ENCODE measurements around the gene ALDH1A3. TPM values are rescaled to one million over a fixed set of nuclear protein-coding genes. Genes with fewer than 3 reads are reported as not detected.

The ALDH1A3 gene
- total and polyA plus RNA-seq, 2 donors (not counting 1 experiment from before 2014, with no cell fraction given) = 4.2 to 32.5 TPM

DNA sequence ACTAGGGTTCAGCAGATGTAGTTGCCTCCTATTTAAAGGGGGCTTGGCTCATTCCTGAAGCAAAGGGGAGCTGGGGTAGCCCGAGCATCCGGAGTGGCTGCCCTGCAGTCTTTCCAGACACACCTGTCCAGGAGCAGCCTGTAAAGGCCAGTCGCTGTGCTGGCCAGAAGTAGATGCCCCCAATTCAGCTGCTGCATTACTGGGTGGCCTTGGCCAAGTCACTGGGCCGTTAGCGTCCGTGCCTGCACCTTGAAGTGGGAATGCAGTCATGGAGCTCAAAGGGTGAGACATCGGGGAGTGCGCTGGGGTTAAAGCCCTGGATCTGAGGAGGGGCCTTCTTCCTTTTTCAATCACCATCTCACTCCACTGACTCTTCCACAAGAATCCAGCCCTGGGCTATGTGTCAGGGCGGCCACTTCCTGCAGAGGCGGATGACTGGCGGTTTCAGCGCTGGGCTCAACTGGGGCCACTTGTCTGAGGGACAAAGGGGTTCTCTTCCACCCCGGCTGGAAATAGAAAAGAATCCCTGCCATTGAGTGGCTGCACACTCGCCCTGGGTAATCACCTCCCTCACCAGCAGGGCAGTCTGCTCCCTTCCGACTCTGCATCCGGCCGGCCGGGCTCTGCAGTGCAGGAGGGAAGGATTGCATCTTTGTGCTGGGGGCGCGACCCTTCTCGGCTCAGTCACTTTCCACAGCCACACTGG is 11.8 kb downstream of the ALDH1A3 start:
- Histone ChIP-seq H3K9ac (ENCODE audit: insufficient read depth, low read length) (no peak overlapping the region), H3K79me2 (ENCODE audit: control insufficient read depth, insufficient read depth, low read length) (no peaks in the 10 kb centered on the region), H3K36me3 (ENCODE audit: control insufficient read depth, insufficient read depth, low read length) (no peaks in the 10 kb centered on the region), H2AFZ (ENCODE audit: low read length) (no peak overlapping the region), H3K4me2 (ENCODE audit: extremely low read depth, insufficient read depth, low read length) (no peak overlapping the region), H3K27ac (ENCODE audit: insufficient read depth, low read length) (no peak overlapping the region), H3K4me1 (ENCODE audit: control insufficient read depth, extremely low read depth, insufficient read depth, low read length) (peaks cover 3% of the 10 kb centered on the region), H3K4me3 (replicated peaks in 1 of 4; ENCODE audit: control extremely low read depth in 1 of 4, insufficient read depth in 1 of 4, low read depth in 3 of 4, low read length in 4 of 4) (no peak overlapping the region), H4K20me1 (ENCODE audit: control insufficient read depth, extremely low read depth, insufficient read depth, low read length) (no peaks in the 10 kb centered on the region), H3K9me3 (ENCODE audit: control insufficient read depth, insufficient read depth, low read depth, low read length) (no peaks in the 10 kb centered on the region), H3K27me3 (ENCODE audit: control insufficient read depth, insufficient read depth, low read length) (peaks cover 2% of the 10 kb centered on the region)
- TF ChIP-seq EZH2 (IDR thresholded peaks at IDR 0.05; ENCODE audit: low read length, missing control alignments) = no peak
- TF ChIP-seq, protein P1, sequence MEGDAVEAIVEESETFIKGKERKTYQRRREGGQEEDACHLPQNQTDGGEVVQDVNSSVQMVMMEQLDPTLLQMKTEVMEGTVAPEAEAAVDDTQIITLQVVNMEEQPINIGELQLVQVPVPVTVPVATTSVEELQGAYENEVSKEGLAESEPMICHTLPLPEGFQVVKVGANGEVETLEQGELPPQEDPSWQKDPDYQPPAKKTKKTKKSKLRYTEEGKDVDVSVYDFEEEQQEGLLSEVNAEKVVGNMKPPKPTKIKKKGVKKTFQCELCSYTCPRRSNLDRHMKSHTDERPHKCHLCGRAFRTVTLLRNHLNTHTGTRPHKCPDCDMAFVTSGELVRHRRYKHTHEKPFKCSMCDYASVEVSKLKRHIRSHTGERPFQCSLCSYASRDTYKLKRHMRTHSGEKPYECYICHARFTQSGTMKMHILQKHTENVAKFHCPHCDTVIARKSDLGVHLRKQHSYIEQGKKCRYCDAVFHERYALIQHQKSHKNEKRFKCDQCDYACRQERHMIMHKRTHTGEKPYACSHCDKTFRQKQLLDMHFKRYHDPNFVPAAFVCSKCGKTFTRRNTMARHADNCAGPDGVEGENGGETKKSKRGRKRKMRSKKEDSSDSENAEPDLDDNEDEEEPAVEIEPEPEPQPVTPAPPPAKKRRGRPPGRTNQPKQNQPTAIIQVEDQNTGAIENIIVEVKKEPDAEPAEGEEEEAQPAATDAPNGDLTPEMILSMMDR (conservative IDR thresholded peaks at IDR 0.05 in 1 of 2, IDR thresholded peaks at IDR 0.05 in 1 of 2; ENCODE audit: low read depth in 1 of 2, low read length in 2 of 2) = no peak
- peak in 1 of 2 donors; percentile 22 for DNase-seq (ENCODE audit: low read depth in 2 of 2)

DNA sequence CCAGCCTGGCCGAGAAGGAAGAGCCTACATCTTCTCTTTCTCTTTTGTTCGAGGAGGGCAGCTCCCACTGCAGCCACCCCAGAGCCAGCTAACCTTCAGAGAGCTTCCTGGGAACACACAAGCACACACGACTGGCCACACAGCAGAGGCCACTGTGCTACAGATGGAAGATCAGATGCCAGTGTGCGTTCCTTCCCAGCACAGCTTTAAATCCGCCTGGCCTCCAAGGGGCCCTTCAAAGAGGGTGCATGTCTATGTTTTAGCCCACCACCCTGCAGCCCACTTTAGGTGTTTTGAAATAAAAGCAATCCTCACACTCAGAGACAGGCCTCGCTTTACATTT is 12.4 kb downstream of the ALDH1A3 start:
- Histone ChIP-seq H2AFZ (ENCODE audit: low read length) (no peak overlapping the region), H3K4me3 (replicated peaks in 1 of 4; ENCODE audit: control extremely low read depth in 1 of 4, insufficient read depth in 1 of 4, low read depth in 3 of 4, low read length in 4 of 4) (no peak overlapping the region), H4K20me1 (ENCODE audit: control insufficient read depth, extremely low read depth, insufficient read depth, low read length) (no peaks in the 10 kb centered on the region), H3K36me3 (ENCODE audit: control insufficient read depth, insufficient read depth, low read length) (no peaks in the 10 kb centered on the region), H3K9ac (ENCODE audit: insufficient read depth, low read length) (no peak overlapping the region), H3K4me1 (ENCODE audit: control insufficient read depth, extremely low read depth, insufficient read depth, low read length) (peaks cover 3% of the 10 kb centered on the region), H3K27me3 (ENCODE audit: control insufficient read depth, insufficient read depth, low read length) (peaks cover 2% of the 10 kb centered on the region), H3K9me3 (ENCODE audit: control insufficient read depth, insufficient read depth, low read depth, low read length) (no peaks in the 10 kb centered on the region), H3K27ac (ENCODE audit: insufficient read depth, low read length) (no peak overlapping the region), H3K79me2 (ENCODE audit: control insufficient read depth, insufficient read depth, low read length) (no peaks in the 10 kb centered on the region), H3K4me2 (ENCODE audit: extremely low read depth, insufficient read depth, low read length) (no peak overlapping the region)
- TF ChIP-seq, protein P1 (conservative IDR thresholded peaks at IDR 0.05 in 1 of 2, IDR thresholded peaks at IDR 0.05 in 1 of 2; ENCODE audit: low read depth in 1 of 2, low read length in 2 of 2) = no peak
- no peak for TF ChIP-seq EZH2 (IDR thresholded peaks at IDR 0.05; ENCODE audit: low read length, missing control alignments)
- DNase-seq (ENCODE audit: low read depth in 2 of 2) = no peak

DNA sequence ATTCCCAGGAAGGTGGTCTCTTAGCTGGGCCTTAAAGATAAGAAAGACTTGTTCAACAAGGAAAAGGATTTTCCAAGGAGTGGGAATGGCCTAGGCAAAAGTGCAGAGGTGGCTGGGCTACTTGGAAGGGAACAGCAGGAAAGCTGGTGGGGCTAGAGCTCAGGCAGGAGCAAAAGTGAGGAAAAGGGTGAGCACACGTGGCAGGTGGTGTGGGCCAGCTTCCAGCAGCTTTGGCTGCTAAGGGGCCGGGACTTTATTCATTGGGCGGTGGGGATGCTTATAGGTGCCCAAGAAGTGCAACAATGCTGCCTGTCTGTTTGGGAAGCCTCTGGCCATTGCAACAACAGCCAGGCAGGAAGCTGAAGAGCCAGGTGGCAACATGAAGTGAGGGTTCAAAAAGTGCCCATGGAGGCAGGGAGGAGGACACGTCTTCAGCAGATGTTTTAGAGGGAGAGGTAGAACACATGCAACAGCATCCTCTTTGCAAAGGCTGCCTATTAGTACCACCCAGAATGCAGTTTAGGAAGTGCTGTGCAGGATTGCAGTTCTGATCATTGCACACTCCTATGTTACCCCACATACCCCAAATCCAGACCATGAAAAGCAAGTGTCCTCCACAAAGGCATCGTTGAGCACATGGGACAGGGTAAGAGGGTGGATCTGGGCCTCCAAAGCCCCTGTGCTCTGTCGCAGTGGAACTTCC is 13.8 kb downstream of the ALDH1A3 start:
- H3K79me2 ChIP-seq (ENCODE audit: control insufficient read depth, insufficient read depth, low read length) = no peaks in the 10 kb centered on the region
- no peaks in the 10 kb centered on the region for H3K9me3 ChIP-seq (ENCODE audit: control insufficient read depth, insufficient read depth, low read depth, low read length)
- TF ChIP-seq EZH2 (IDR thresholded peaks at IDR 0.05; ENCODE audit: low read length, missing control alignments) = no peak
- TF ChIP-seq, protein P1 (conservative IDR thresholded peaks at IDR 0.05 in 1 of 2, IDR thresholded peaks at IDR 0.05 in 1 of 2; ENCODE audit: low read depth in 1 of 2, low read length in 2 of 2) = no peak
- H2AFZ ChIP-seq (ENCODE audit: low read length) = no peak overlapping the region
- DNase-seq (ENCODE audit: low read depth in 2 of 2) = no peak
- H3K27ac ChIP-seq (ENCODE audit: insufficient read depth, low read length) = no peak overlapping the region
- H3K4me1 ChIP-seq (ENCODE audit: control insufficient read depth, extremely low read depth, insufficient read depth, low read length) = peaks cover 3% of the 10 kb centered on the region
- H3K4me3 ChIP-seq (replicated peaks in 1 of 4; ENCODE audit: control extremely low read depth in 1 of 4, insufficient read depth in 1 of 4, low read depth in 3 of 4, low read length in 4 of 4) = no peak overlapping the region
- H3K4me2 ChIP-seq (ENCODE audit: extremely low read depth, insufficient read depth, low read length) = no peak overlapping the region
- H3K27me3 ChIP-seq (ENCODE audit: control insufficient read depth, insufficient read depth, low read length) = peaks cover 2% of the 10 kb centered on the region
- H4K20me1 ChIP-seq (ENCODE audit: control insufficient read depth, extremely low read depth, insufficient read depth, low read length) = no peaks in the 10 kb centered on the region
- H3K9ac ChIP-seq (ENCODE audit: insufficient read depth, low read length) = no peak overlapping the region
- H3K36me3 ChIP-seq (ENCODE audit: control insufficient read depth, insufficient read depth, low read length) = no peaks in the 10 kb centered on the region
